HCT116 (cell line): Measurements from ENCODE around the gene MAGOH. TPM values are rescaled to one million over a fixed set of nuclear protein-coding genes. Genes with fewer than 3 reads are reported as not detected.

ENCODE experiments used
- ATAC-seq: fragments of 200-7000 bp; cut with Tn5 transposase; 2 replicates; pipeline ENCODE4 v1.9.1; 2020; ENCODE audit warnings: mild to moderate bottlenecking, moderate library complexity
- BruUV-seq: library from RNA; stranded (reverse); fragments of 400-500 nt; replicated peaks from 2 replicates; lab custom pipeline; 2021; lab: Mats Ljungman, UMichigan
- CTCF ChIA-PET: fragments of 300-600 bp; sonication (Branson Sonifier 250); formaldehyde crosslinking; loops from one replicate; lab custom pipeline; 2021; ENCODE audit warnings: antibody characterized with exemption; lab: Charles Lee
- POLR2A ChIA-PET: fragments of 300-600, 350-600 bp; sonication (Branson Sonifier 250); formaldehyde crosslinking; loops from one replicate; lab custom pipeline; 2021; ENCODE audit warnings: antibody characterized with exemption; lab: Charles Lee
- RAD21 ChIA-PET, 2 experiments: fragments of 300-600 bp; sonication (Branson Sonifier 250); formaldehyde crosslinking; loops; one replicate each; lab custom pipeline; 2023; ENCODE audit warnings: low total read pairs in 2 of 2; ENCODE audit not compliant: uncharacterized antibody in 2 of 2, unreplicated experiment in 2 of 2, low non-redundant PET in 1 of 2; lab: Charles Lee
- DNase-seq: peaks from one replicate; pipeline ENCODE4 v3.0.0-alpha.2; 2010; ENCODE audit warnings: low read depth, low spot score
- H2AFZ ChIP-seq: fragments of 200-600 bp; shearing (Covaris generic), sonication (generic); 2 replicates; pipeline ENCODE4 v1.6.1; 2017; ENCODE audit warnings: low read depth, mixed run types, mixed read lengths, antibody characterized with exemption, low read length; ENCODE audit not compliant: poor library complexity, severe bottlenecking
- H3K27ac ChIP-seq: 2 replicates; pipeline ENCODE4 v1.5.1; 2012; ENCODE audit warnings: low read depth, low read length
- H3K27me3 ChIP-seq: fragments of 200-600 bp; sonication (generic); 2 replicates; pipeline ENCODE4 v1.6.1; 2016; ENCODE audit warnings: mixed run types, low read length, mixed read lengths; ENCODE audit not compliant: insufficient read depth
- H3K36me3 ChIP-seq, 2 experiments: fragments of 200-500 bp in 1 of 2; fragments of 200-600 bp in 1 of 2; sonication (Bioruptor generic) in 1 of 2; sonication (generic) in 1 of 2; 2 replicates each; pipeline versions ENCODE4 v1.5.1 to v1.6.1; 2014 to 2016; ENCODE audit warnings: low read length in 2 of 2, inconsistent platforms in 1 of 2, mixed read lengths in 1 of 2, mixed run types in 1 of 2; ENCODE audit not compliant: insufficient read depth in 2 of 2, control insufficient read depth in 1 of 2
- H3K4me1 ChIP-seq, 2 experiments: fragments of 200-600 bp in 1 of 2; sonication (generic) in 1 of 2; 2 replicates each; pipeline versions ENCODE4 v1.5.1 to v1.6.1; 2012 to 2017; ENCODE audit warnings: low read length in 2 of 2, inconsistent platforms in 1 of 2, mild to moderate bottlenecking in 1 of 2, mixed read lengths in 1 of 2, mixed run types in 1 of 2, moderate library complexity in 1 of 2; ENCODE audit not compliant: insufficient read depth in 2 of 2, control insufficient read depth in 1 of 2
- H3K4me2 ChIP-seq: fragments of 200-600 bp; sonication (generic); 2 replicates; pipeline ENCODE4 v1.6.1; 2017; ENCODE audit warnings: mixed run types, low read length, mixed read lengths
- H3K4me3 ChIP-seq, 2 experiments: fragments of 200-600 bp in 1 of 2; sonication (generic) in 1 of 2; replicated peaks in 1 of 2; 2 replicates each; pipeline ENCODE4 v1.5.1; 2011 to 2016; ENCODE audit warnings: low read length in 2 of 2, control low read depth in 1 of 2, low read depth in 1 of 2, mild to moderate bottlenecking in 1 of 2, mixed read lengths in 1 of 2, mixed run types in 1 of 2
- H3K79me2 ChIP-seq: fragments of 200-600 bp; sonication (generic); 2 replicates; pipeline ENCODE4 v1.6.1; 2017; ENCODE audit warnings: mild to moderate bottlenecking, mixed run types, low read length, moderate library complexity, mixed read lengths; ENCODE audit not compliant: insufficient read depth
- H3K9ac ChIP-seq: fragments of 200-600 bp; sonication (generic); 2 replicates; pipeline ENCODE4 v1.6.1; 2016; ENCODE audit warnings: low read length, mixed read lengths
- H3K9me2 ChIP-seq: fragments of 200-600 bp; sonication (generic), shearing (Covaris generic); 2 replicates; pipeline ENCODE4 v1.6.1; 2017; ENCODE audit warnings: mixed run types, mild to moderate bottlenecking, moderate library complexity; ENCODE audit not compliant: insufficient read depth
- H3K9me3 ChIP-seq, 2 experiments: fragments of 200-500 bp in 1 of 2; fragments of 200-600 bp in 1 of 2; sonication (Bioruptor generic) in 1 of 2; sonication (generic) in 1 of 2; 2 replicates each; pipeline ENCODE4 v1.6.1; 2014 to 2017; ENCODE audit warnings: low read length in 2 of 2, mixed read lengths in 2 of 2, inconsistent platforms in 1 of 2, low read depth in 1 of 2, mild to moderate bottlenecking in 1 of 2, mixed run types in 1 of 2, moderate library complexity in 1 of 2; ENCODE audit not compliant: control insufficient read depth in 1 of 2, insufficient read depth in 1 of 2
- H4K20me1 ChIP-seq: fragments of 200-600 bp; sonication (generic), shearing (Covaris generic); 2 replicates; pipeline ENCODE4 v1.6.1; 2017; ENCODE audit warnings: mixed run types, mild to moderate bottlenecking, moderate library complexity; ENCODE audit not compliant: insufficient read depth
- CBX3 ChIP-seq: IDR thresholded peaks from 2 replicates; pipeline ENCODE4 v1.6.1; 2012; ENCODE audit warnings: low read depth
- CEBPB ChIP-seq: IDR thresholded peaks from 2 replicates; pipeline ENCODE4 v1.6.1; 2012; ENCODE audit warnings: low read depth
- EGR1 ChIP-seq: IDR thresholded peaks from 2 replicates; pipeline ENCODE4 v1.6.1; 2012; ENCODE audit warnings: low read depth
- ELF1 ChIP-seq: IDR thresholded peaks from 2 replicates; pipeline ENCODE4 v1.6.1; 2012; ENCODE audit warnings: low read depth, borderline replicate concordance
- EZH2 ChIP-seq: fragments of 200-600 bp; sonication (generic); IDR thresholded peaks from 2 replicates; pipeline ENCODE4 v1.6.1; 2017; ENCODE audit warnings: antibody characterized with exemption, mixed run types
- EZH2phosphoT487 ChIP-seq: fragments of 200-600 bp; IDR thresholded peaks from 2 replicates; pipeline ENCODE4 v1.6.1; 2018; ENCODE audit warnings: antibody characterized with exemption, borderline replicate concordance
- FOSL1 ChIP-seq: IDR thresholded peaks from 2 replicates; pipeline ENCODE4 v1.6.1; 2012; ENCODE audit warnings: low read depth
- POLR2A ChIP-seq: IDR thresholded peaks from 2 replicates; pipeline ENCODE4 v1.7.0; 2011; ENCODE audit warnings: borderline replicate concordance; ENCODE audit not compliant: insufficient read depth, insufficient read length; ENCODE audit errors: extremely low read depth
- POLR2AphosphoS5 ChIP-seq: IDR thresholded peaks from 2 replicates; pipeline ENCODE4 v1.6.1; 2011; ENCODE audit warnings: mild to moderate bottlenecking, low read depth, low read length, moderate library complexity
- RAD21 ChIP-seq: IDR thresholded peaks from 2 replicates; pipeline ENCODE4 v1.6.1; 2012; ENCODE audit warnings: low read depth, mild to moderate bottlenecking
- SP1 ChIP-seq: IDR thresholded peaks from 2 replicates; pipeline ENCODE4 v1.6.1; 2012; ENCODE audit warnings: low read depth
- SRF ChIP-seq: IDR thresholded peaks from 2 replicates; pipeline ENCODE4 v1.6.1; 2012; ENCODE audit warnings: low read depth
- TCF7L2 ChIP-seq: IDR thresholded peaks from 2 replicates; pipeline ENCODE4 v1.7.0; 2011; ENCODE audit warnings: borderline replicate concordance, inconsistent platforms; ENCODE audit not compliant: insufficient read depth, insufficient read length; ENCODE audit errors: extremely low read depth
- YY1 ChIP-seq: IDR thresholded peaks from 2 replicates; pipeline ENCODE4 v1.6.1; 2011; ENCODE audit warnings: low read length, low read depth, moderate library complexity, mild to moderate bottlenecking; ENCODE audit not compliant: insufficient replicate concordance; ENCODE audit errors: extremely low read depth
- ZFX ChIP-seq: fragments of 450-650 bp; IDR thresholded peaks from 2 replicates; pipeline ENCODE4 v1.6.1; 2017
- intact Hi-C: fragments of 100-400 bp; cut with micrococcal nuclease; formaldehyde crosslinking; loops from 2 replicates; pipeline ENCODE4 v1.10.0; 2022
- total RNA-seq: library from RNA; stranded (reverse); gene quantifications from one replicate; pipeline ENCODE4 v1.2.1, GENCODE V29; 2021; ENCODE audit not compliant: unreplicated experiment
- TF ChIP-seq, protein P1 (sequence below): IDR thresholded peaks from 2 replicates; pipeline ENCODE4 v1.6.1; 2011; ENCODE audit warnings: mild to moderate bottlenecking, low read length, moderate library complexity; ENCODE audit not compliant: insufficient replicate concordance; ENCODE audit errors: extremely low read depth
- TF ChIP-seq, protein P2 (sequence below): IDR thresholded peaks from 2 replicates; pipeline ENCODE4 v1.6.1; 2012; ENCODE audit warnings: low read depth
- TF ChIP-seq, protein P3 (sequence below): IDR thresholded peaks from 2 replicates; pipeline ENCODE4 v1.6.1; 2012

MAGOH gene
- total RNA-seq, 1 experiment from 2014 or later: 63.7 TPM

DNA sequence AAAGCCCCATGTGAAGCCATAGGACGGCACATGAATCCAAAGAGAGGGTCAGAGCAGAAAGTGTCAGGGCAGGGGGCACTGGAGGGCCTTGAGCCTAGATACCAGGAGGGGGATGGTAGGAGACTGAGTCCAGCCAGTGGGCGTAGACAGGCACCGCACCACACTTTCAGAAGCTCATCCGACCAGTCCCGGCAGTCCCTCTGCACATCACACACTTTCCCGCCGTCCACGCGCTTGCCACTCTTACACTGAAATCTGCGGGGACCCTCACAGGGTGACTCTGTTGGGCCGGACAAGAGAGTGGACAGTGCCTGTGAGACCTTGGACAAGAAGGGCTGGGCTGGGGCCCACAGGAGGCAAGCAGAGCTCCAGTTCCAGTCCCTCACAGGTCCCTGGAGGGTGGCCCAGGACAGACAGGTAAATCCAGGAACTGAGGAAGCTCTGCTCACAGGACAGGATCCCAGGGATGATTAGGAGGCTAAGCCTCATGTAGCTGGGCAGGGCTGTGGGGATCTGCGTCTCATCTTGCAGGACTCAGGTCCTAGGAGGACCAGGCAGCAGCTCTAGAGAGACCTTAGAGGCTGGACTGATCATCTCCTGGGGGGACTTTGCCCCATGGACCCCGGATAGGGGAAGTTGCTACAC is 36.3 kb upstream of the MAGOH start:
- Histone ChIP-seq H3K4me3 (no peak overlapping the region), H3K4me1 (peaks cover 0 to 9% of the 10 kb centered on the region in 2 experiments; a peak in 1 of 4 replicates), H3K9me3 (no peaks in the 10 kb centered on the region), H3K4me2 (no peak overlapping the region), H4K20me1 (no peaks in the 10 kb centered on the region), H3K27ac (no peak overlapping the region), H3K36me3 (peaks cover 3 to 23% of the 10 kb centered on the region in 2 experiments; a peak in 3 of 4 replicates), H3K9ac (no peak overlapping the region), H2AFZ (no peak overlapping the region), H3K27me3 (no peaks in the 10 kb centered on the region), H3K79me2 (no peaks in the 10 kb centered on the region), H3K9me2 (no peaks in the 10 kb centered on the region)
- ChIA-PET POLR2A (no interaction called here), CTCF (no interaction called here), RAD21 (no interaction called here)
- intact Hi-C loops: loop anchor here (10.0 kb wide), 1 partner anchor 410 kb away; no protein-coding TSS in a partner anchor
- DNase-seq (no peak), ATAC-seq (no peak)
- TF ChIP-seq CBX3: no peak
- no peak for TF ChIP-seq ELF1
- no peak for TF ChIP-seq ZFX
- TF ChIP-seq YY1: no peak
- no peak for TF ChIP-seq FOSL1
- no peak for TF ChIP-seq EZH2
- TF ChIP-seq CEBPB: no peak
- TF ChIP-seq, protein P1, sequence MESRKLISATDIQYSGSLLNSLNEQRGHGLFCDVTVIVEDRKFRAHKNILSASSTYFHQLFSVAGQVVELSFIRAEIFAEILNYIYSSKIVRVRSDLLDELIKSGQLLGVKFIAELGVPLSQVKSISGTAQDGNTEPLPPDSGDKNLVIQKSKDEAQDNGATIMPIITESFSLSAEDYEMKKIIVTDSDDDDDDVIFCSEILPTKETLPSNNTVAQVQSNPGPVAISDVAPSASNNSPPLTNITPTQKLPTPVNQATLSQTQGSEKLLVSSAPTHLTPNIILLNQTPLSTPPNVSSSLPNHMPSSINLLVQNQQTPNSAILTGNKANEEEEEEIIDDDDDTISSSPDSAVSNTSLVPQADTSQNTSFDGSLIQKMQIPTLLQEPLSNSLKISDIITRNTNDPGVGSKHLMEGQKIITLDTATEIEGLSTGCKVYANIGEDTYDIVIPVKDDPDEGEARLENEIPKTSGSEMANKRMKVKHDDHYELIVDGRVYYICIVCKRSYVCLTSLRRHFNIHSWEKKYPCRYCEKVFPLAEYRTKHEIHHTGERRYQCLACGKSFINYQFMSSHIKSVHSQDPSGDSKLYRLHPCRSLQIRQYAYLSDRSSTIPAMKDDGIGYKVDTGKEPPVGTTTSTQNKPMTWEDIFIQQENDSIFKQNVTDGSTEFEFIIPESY: no peak
- no peak for TF ChIP-seq SRF
- TF ChIP-seq SP1: no peak
- TF ChIP-seq, protein P2, sequence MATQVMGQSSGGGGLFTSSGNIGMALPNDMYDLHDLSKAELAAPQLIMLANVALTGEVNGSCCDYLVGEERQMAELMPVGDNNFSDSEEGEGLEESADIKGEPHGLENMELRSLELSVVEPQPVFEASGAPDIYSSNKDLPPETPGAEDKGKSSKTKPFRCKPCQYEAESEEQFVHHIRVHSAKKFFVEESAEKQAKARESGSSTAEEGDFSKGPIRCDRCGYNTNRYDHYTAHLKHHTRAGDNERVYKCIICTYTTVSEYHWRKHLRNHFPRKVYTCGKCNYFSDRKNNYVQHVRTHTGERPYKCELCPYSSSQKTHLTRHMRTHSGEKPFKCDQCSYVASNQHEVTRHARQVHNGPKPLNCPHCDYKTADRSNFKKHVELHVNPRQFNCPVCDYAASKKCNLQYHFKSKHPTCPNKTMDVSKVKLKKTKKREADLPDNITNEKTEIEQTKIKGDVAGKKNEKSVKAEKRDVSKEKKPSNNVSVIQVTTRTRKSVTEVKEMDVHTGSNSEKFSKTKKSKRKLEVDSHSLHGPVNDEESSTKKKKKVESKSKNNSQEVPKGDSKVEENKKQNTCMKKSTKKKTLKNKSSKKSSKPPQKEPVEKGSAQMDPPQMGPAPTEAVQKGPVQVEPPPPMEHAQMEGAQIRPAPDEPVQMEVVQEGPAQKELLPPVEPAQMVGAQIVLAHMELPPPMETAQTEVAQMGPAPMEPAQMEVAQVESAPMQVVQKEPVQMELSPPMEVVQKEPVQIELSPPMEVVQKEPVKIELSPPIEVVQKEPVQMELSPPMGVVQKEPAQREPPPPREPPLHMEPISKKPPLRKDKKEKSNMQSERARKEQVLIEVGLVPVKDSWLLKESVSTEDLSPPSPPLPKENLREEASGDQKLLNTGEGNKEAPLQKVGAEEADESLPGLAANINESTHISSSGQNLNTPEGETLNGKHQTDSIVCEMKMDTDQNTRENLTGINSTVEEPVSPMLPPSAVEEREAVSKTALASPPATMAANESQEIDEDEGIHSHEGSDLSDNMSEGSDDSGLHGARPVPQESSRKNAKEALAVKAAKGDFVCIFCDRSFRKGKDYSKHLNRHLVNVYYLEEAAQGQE: no peak
- no peak for TF ChIP-seq TCF7L2
- no peak for TF ChIP-seq EZH2phosphoT487
- no peak for TF ChIP-seq POLR2AphosphoS5
- no peak for TF ChIP-seq RAD21
- no peak for TF ChIP-seq EGR1
- no peak for TF ChIP-seq POLR2A
- TF ChIP-seq, protein P3, sequence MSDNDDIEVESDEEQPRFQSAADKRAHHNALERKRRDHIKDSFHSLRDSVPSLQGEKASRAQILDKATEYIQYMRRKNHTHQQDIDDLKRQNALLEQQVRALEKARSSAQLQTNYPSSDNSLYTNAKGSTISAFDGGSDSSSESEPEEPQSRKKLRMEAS: no peak
- BruUV-seq: no TSS peak
